ENCODE results near the gene CYP2E1.

GRCh38 chr10:133567609-133568286 lies 40.6 kb downstream of the CYP2E1 start:
- TF ChIP-seq EZH2 (IDR thresholded peaks at IDR 0.05; ENCODE audit: insufficient read depth, poor library complexity, severe bottlenecking) (no peak), EZH2phosphoT487 (IDR thresholded peaks at IDR 0.05; ENCODE audit: insufficient read depth, low read depth) (no peak)

Data from GM23248 (cell line).